ENCODE results near the gene SCD5. TPM values are rescaled to one million over a fixed set of nuclear protein-coding genes. Genes with fewer than 3 reads are reported as not detected.

The SCD5 gene
- total and polyA plus RNA-seq, 3 donors from 2014 or later = 76.4 to 161 (median 149) TPM

- H3K9me3 ChIP-seq = no peaks in the 10 kb centered on the region
- H3K4me3 ChIP-seq = no peak overlapping the region
- 74 to 89% methylated on average over 2 of the region's 2 CpGs for WGBS, 2 donors
- intact Hi-C loops (cut with DNase I; ENCODE audit: low total_unique reads) = no loop called here
- H3K4me1 ChIP-seq = peaks cover 19% of the 10 kb centered on the region
- H3K27me3 ChIP-seq = no peaks in the 10 kb centered on the region
- no peak overlapping the region for H3K27ac ChIP-seq
- TF ChIP-seq POLR2A (IDR thresholded peaks at IDR 0.05) (no peak), CTCF (IDR thresholded peaks at IDR 0.05) (no peak)
- DNase-seq = no peak
- H3K36me3 ChIP-seq (ENCODE audit: low read depth, missing control alignments) = no peaks in the 10 kb centered on the region
Measured at GRCh38 chr4:82691431-82691830, 107.2 kb downstream of the SCD5 start.

- Histone ChIP-seq H3K4me1 (peaks cover 7% of the 10 kb centered on the region), H3K4me3 (no peak overlapping the region), H3K36me3 (ENCODE audit: low read depth, missing control alignments) (no peaks in the 10 kb centered on the region), H3K27me3 (no peaks in the 10 kb centered on the region), H3K9me3 (no peaks in the 10 kb centered on the region), H3K27ac (no peak overlapping the region)
- intact Hi-C loops (cut with DNase I; ENCODE audit: low total_unique reads) = no loop called here
- 79 to 81% methylated on average over 6 of the region's 6 CpGs for WGBS, 2 donors
- TF ChIP-seq POLR2A (IDR thresholded peaks at IDR 0.05) (no peak), CTCF (IDR thresholded peaks at IDR 0.05) (no peak)
- no peak for DNase-seq
Measured at GRCh38 chr4:82688091-82688795, 110.4 kb downstream of the SCD5 start.

- Histone ChIP-seq H3K27ac (no peak overlapping the region), H3K36me3 (ENCODE audit: low read depth, missing control alignments) (no peaks in the 10 kb centered on the region), H3K27me3 (no peaks in the 10 kb centered on the region), H3K4me1 (peaks cover 7% of the 10 kb centered on the region), H3K4me3 (no peak overlapping the region), H3K9me3 (no peaks in the 10 kb centered on the region)
- intact Hi-C loops (cut with DNase I; ENCODE audit: low total_unique reads) = no loop called here
- TF ChIP-seq POLR2A (IDR thresholded peaks at IDR 0.05) (no peak), CTCF (IDR thresholded peaks at IDR 0.05) (no peak)
- no peak for DNase-seq
- WGBS, 2 donors = 72 to 81% methylated on average over 6 of the region's 6 CpGs
Measured at GRCh38 chr4:82687531-82687930, 111.1 kb downstream of the SCD5 start.

GRCh38 chr4:82681754-82682153 lies 116.8 kb downstream of the SCD5 start:
- Histone ChIP-seq H3K4me1 (no peaks in the 10 kb centered on the region), H3K9me3 (no peaks in the 10 kb centered on the region), H3K27ac (no peak overlapping the region), H3K36me3 (ENCODE audit: low read depth, missing control alignments) (no peaks in the 10 kb centered on the region), H3K27me3 (no peaks in the 10 kb centered on the region), H3K4me3 (no peak overlapping the region)
- DNase-seq = no peak
- TF ChIP-seq CTCF (IDR thresholded peaks at IDR 0.05) = no peak
- TF ChIP-seq POLR2A (IDR thresholded peaks at IDR 0.05) = no peak
- 81 to 82% methylated on average over 1 of the region's 1 CpG for WGBS, 2 donors
- intact Hi-C loops (cut with DNase I; ENCODE audit: low total_unique reads) = no loop called here

GRCh38 chr4:82680834-82681233 lies 117.8 kb downstream of the SCD5 start:
- Histone ChIP-seq H3K4me3 (no peak overlapping the region), H3K4me1 (no peaks in the 10 kb centered on the region), H3K27ac (no peak overlapping the region), H3K36me3 (ENCODE audit: low read depth, missing control alignments) (no peaks in the 10 kb centered on the region), H3K9me3 (no peaks in the 10 kb centered on the region), H3K27me3 (no peaks in the 10 kb centered on the region)
- TF ChIP-seq CTCF (IDR thresholded peaks at IDR 0.05) (no peak), POLR2A (IDR thresholded peaks at IDR 0.05) (no peak)
- DNase-seq = no peak
- intact Hi-C loops (cut with DNase I; ENCODE audit: low total_unique reads) = no loop called here
- WGBS, 2 donors = 79 to 88% methylated on average over 9 of the region's 9 CpGs
